GM19467 (cell line): ENCODE data around the gene MYRF.

Source experiments
- ATAC-seq: cut with Tn5 transposase; IDR thresholded peaks from one replicate; pipeline ENCODE4 v1.9.1; 2021; ENCODE audit warnings: mild to moderate bottlenecking, moderate library complexity; ENCODE audit not compliant: unreplicated experiment

MYRF gene

GRCh38 chr11:61837411-61838005, 85.1 kb downstream of the MYRF start:
- no peak for ATAC-seq
